HEK293 (cell line): ENCODE data around the gene CELA1.

ENCODE experiments used
- CTCF ChIA-PET: fragments of 350-600 bp; formaldehyde crosslinking; extraction: SDS; loops from one replicate; lab custom pipeline; 2021; ENCODE audit warnings: antibody characterized with exemption; lab: Yijun Ruan, JAX
- POLR2A ChIA-PET: fragments of 300-600 bp; formaldehyde crosslinking; extraction: SDS; loops from one replicate; lab custom pipeline; 2020; ENCODE audit warnings: antibody characterized with exemption, inconsistent platforms; lab: Yijun Ruan, JAX
- H3K27ac ChIP-seq: fragments of 200-500 bp; sonication (Bioruptor generic); 2 replicates; pipeline ENCODE4 v1.5.1; 2014; ENCODE audit warnings: low read depth, low read length, control low read depth, inconsistent platforms; ENCODE audit errors: extremely low read depth
- H3K36me3 ChIP-seq, 2 experiments: fragments of 200-500 bp in 1 of 2; sonication (Bioruptor generic) in 1 of 2; 1 replicate in 1 of 2; 2 replicates in 1 of 2; pipeline ENCODE4 v1.5.1; 2014 to 2017; ENCODE audit warnings: inconsistent platforms in 2 of 2, low read length in 2 of 2; ENCODE audit not compliant: control insufficient read depth in 2 of 2, insufficient read depth in 1 of 2
- H3K4me1 ChIP-seq: fragments of 200-500 bp; sonication (Bioruptor generic); 2 replicates; pipeline ENCODE4 v1.5.1; 2014; ENCODE audit warnings: mild to moderate bottlenecking, low read length, inconsistent platforms; ENCODE audit not compliant: control insufficient read depth, insufficient read depth
- H3K4me3 ChIP-seq: 2 replicates; pipeline ENCODE4 v1.5.1; 2011; ENCODE audit warnings: low read depth, mild to moderate bottlenecking, control low read depth, low read length, moderate library complexity
- H3K9me3 ChIP-seq: fragments of 200-500 bp; sonication (Bioruptor generic); 2 replicates; pipeline ENCODE4 v1.5.1; 2014; ENCODE audit warnings: low read depth, low read length, inconsistent platforms; ENCODE audit not compliant: control insufficient read depth, insufficient read depth
- EGR2 ChIP-seq: fragments of 450-650 bp; formaldehyde crosslinking; IDR thresholded peaks from 2 replicates; pipeline ENCODE4 v1.5.1; 2016; ENCODE audit warnings: low read depth, missing biosample characterization, missing genetic modification characterization
- MZF1 ChIP-seq: fragments of 450-650 bp; formaldehyde crosslinking; IDR thresholded peaks from 2 replicates; pipeline ENCODE4 v1.5.1; 2017; ENCODE audit warnings: missing biosample characterization, missing genetic modification characterization, borderline replicate concordance
- RBAK ChIP-seq: fragments of 450-650 bp; formaldehyde crosslinking; IDR thresholded peaks from 2 replicates; pipeline ENCODE4 v1.5.1; 2016; ENCODE audit warnings: missing biosample characterization, missing genetic modification characterization
- SP3 ChIP-seq: fragments of 450-650 bp; formaldehyde crosslinking; IDR thresholded peaks from 2 replicates; pipeline ENCODE4 v1.5.1; 2016; ENCODE audit warnings: missing biosample characterization, missing genetic modification characterization
- ZFHX2 ChIP-seq: fragments of 450-650 bp; formaldehyde crosslinking; conservative IDR thresholded peaks from 2 replicates; pipeline ENCODE4 v1.5.1; 2016; ENCODE audit warnings: missing biosample characterization, missing genetic modification characterization
- ZNF10 ChIP-seq: fragments of 450-650 bp; formaldehyde crosslinking; IDR thresholded peaks from 2 replicates; pipeline ENCODE4 v1.5.1; 2017; ENCODE audit warnings: missing biosample characterization, missing genetic modification characterization
- ZNF169 ChIP-seq: fragments of 450-650 bp; formaldehyde crosslinking; IDR thresholded peaks from 2 replicates; pipeline ENCODE4 v1.5.1; 2016; ENCODE audit warnings: missing biosample characterization, missing genetic modification characterization
- ZNF2 ChIP-seq: fragments of 450-650 bp; formaldehyde crosslinking; IDR thresholded peaks from 2 replicates; pipeline ENCODE4 v1.5.1; 2016; ENCODE audit warnings: missing biosample characterization, missing genetic modification characterization
- ZNF24 ChIP-seq: fragments of 450-650 bp; formaldehyde crosslinking; IDR thresholded peaks from 2 replicates; pipeline ENCODE4 v1.5.1; 2016; ENCODE audit warnings: missing biosample characterization, missing genetic modification characterization
- ZNF274 ChIP-seq, 2 experiments: fragments of 200-500 bp in 1 of 2; fragments of 450-650 bp in 1 of 2; sonication (Bioruptor generic) in 1 of 2; formaldehyde crosslinking in 1 of 2; IDR thresholded peaks; 2 replicates each; pipeline versions ENCODE4 v1.5.1 to v1.6.1; 2014 to 2016; ENCODE audit warnings: borderline replicate concordance in 1 of 2, inconsistent platforms in 1 of 2, low read length in 1 of 2, missing biosample characterization in 1 of 2, missing genetic modification characterization in 1 of 2
- ZNF404 ChIP-seq: fragments of 450-650 bp; formaldehyde crosslinking; IDR thresholded peaks from 2 replicates; pipeline ENCODE4 v1.5.1; 2017; ENCODE audit warnings: missing biosample characterization, missing genetic modification characterization
- ZNF600 ChIP-seq: fragments of 450-650 bp; formaldehyde crosslinking; IDR thresholded peaks from 2 replicates; pipeline ENCODE4 v1.5.1; 2016; ENCODE audit warnings: missing biosample characterization, missing genetic modification characterization
- ZNF629 ChIP-seq: fragments of 450-650 bp; formaldehyde crosslinking; IDR thresholded peaks from 2 replicates; pipeline ENCODE4 v1.5.1; 2017; ENCODE audit warnings: missing biosample characterization, missing genetic modification characterization
- TF ChIP-seq, protein P1 (sequence below): fragments of 450-650 bp; formaldehyde crosslinking; IDR thresholded peaks from 2 replicates; pipeline ENCODE4 v1.5.1; 2016; ENCODE audit warnings: missing biosample characterization, missing genetic modification characterization
- TF ChIP-seq, protein P2 (sequence below): fragments of 450-650 bp; formaldehyde crosslinking; IDR thresholded peaks from 2 replicates; pipeline ENCODE4 v1.5.1; 2016; ENCODE audit warnings: missing biosample characterization, missing genetic modification characterization, borderline replicate concordance
- TF ChIP-seq, protein P3 (sequence below): fragments of 450-650 bp; formaldehyde crosslinking; IDR thresholded peaks from 2 replicates; pipeline ENCODE4 v1.5.1; 2016; ENCODE audit warnings: missing biosample characterization, missing genetic modification characterization
- TF ChIP-seq, protein P4 (sequence below): fragments of 450-650 bp; formaldehyde crosslinking; IDR thresholded peaks from 2 replicates; pipeline ENCODE4 v1.5.1; 2016; ENCODE audit warnings: missing biosample characterization, missing genetic modification characterization
- TF ChIP-seq, protein P5 (sequence below): fragments of 450-650 bp; formaldehyde crosslinking; IDR thresholded peaks from 2 replicates; pipeline ENCODE4 v1.5.1; 2016; ENCODE audit warnings: missing biosample characterization, missing genetic modification characterization
- TF ChIP-seq, protein P6 (sequence below): fragments of 450-650 bp; formaldehyde crosslinking; IDR thresholded peaks from 2 replicates; pipeline ENCODE4 v1.5.1; 2016; ENCODE audit warnings: missing biosample characterization, missing genetic modification characterization, low read depth

The CELA1 gene

DNA sequence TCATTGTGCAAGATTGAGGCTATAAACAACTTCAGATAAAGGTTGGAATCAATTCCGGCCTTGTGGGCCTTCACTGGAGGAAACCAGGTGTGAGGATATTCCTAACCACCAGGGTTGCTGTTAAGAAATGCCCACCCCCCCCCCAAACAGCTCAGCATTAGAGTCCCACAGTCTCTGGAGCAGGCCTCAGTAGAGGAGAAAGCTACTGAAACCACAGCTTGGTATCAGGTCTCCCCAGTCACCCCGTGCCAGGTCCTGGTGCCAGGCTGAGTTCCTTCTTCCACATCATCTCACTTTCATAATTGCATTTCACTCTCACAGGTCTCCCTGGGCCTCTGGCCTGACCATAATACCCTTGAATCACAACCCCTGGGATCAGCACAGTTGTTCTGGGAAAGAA is 32.3 kb upstream of the CELA1 start:
- no peak overlapping the region for H3K4me3 ChIP-seq
- H3K4me1 ChIP-seq = peaks cover 18% of the 10 kb centered on the region
- H3K9me3 ChIP-seq = no peaks in the 10 kb centered on the region
- H3K27ac ChIP-seq = no peak overlapping the region
- no peak for TF ChIP-seq RBAK
- TF ChIP-seq ZNF169 = no peak
- no peak for TF ChIP-seq ZNF274 (IDR thresholded peaks at IDR 0.05; ENCODE audit: low read length)
- TF ChIP-seq ZNF274 (tag by site-specific recombination; IDR thresholded peaks at IDR 0.05; ENCODE audit: borderline replicate concordance) = no peak
- TF ChIP-seq, protein P1, sequence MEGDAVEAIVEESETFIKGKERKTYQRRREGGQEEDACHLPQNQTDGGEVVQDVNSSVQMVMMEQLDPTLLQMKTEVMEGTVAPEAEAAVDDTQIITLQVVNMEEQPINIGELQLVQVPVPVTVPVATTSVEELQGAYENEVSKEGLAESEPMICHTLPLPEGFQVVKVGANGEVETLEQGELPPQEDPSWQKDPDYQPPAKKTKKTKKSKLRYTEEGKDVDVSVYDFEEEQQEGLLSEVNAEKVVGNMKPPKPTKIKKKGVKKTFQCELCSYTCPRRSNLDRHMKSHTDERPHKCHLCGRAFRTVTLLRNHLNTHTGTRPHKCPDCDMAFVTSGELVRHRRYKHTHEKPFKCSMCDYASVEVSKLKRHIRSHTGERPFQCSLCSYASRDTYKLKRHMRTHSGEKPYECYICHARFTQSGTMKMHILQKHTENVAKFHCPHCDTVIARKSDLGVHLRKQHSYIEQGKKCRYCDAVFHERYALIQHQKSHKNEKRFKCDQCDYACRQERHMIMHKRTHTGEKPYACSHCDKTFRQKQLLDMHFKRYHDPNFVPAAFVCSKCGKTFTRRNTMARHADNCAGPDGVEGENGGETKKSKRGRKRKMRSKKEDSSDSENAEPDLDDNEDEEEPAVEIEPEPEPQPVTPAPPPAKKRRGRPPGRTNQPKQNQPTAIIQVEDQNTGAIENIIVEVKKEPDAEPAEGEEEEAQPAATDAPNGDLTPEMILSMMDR (tag by site-specific recombination) = no peak
- no peak for TF ChIP-seq ZNF404 (tag by site-specific recombination)
- peaks cover 4 to 39% of the 10 kb centered on the region in 2 experiments; a peak in 2 of 3 replicates for H3K36me3 ChIP-seq
- CTCF ChIA-PET = interaction anchor here (1.1 kb wide), 1 partner anchor 42 kb away, joined by 3 read pairs; no protein-coding TSS in a partner anchor
- POLR2A ChIA-PET = no interaction called here

DNA sequence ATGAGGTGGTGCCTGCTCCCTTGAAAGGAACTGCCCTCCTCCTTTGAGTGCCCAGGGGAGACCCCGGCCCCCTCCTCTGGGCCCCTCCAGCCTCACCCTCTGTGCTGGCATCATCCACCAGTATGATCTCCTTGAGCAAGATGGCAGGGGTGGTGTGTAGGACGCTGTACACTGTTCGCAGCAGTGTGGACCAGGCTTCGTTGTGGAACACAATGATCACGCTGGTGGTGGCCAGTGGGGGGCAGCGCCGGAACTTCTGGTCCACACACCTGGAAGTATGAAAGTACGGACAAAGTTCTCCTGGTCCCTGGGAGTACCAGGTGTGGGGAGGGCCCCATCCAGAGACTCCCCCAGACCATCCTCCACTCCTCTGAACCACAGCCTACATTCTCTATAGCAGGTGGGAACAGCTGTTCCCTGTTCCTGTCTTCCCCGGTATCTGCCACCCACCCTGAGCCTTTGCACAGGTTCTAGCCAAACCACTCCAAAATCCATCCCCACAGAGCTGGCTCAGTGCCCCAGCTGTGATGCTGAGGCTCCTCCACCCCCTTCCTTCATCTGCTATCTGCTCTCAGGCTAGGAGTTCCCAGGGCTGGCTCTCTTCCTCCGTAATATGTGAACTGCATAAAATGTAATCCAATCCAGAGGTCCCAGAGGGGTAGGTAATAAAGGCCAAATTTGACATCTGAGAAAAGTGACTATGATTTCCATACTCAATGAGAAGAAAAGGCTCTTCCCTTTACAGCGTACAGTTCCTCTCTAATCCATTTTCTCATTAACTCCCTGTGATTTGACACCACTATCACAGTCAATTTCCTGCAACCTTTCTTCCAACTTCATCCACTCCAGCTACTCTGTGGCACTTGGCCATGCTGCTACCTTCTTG is 30.9 kb upstream of the CELA1 start:
- no peaks in the 10 kb centered on the region for H3K9me3 ChIP-seq
- POLR2A ChIA-PET = no interaction called here
- no peak overlapping the region for H3K27ac ChIP-seq
- CTCF ChIA-PET = interaction anchor here (0.5 to 1.1 kb wide), 4 partner anchors 9 to 323 kb away, joined by 3 to 5 read pairs (median 4); no protein-coding TSS in a partner anchor
- H3K4me3 ChIP-seq = no peak overlapping the region
- peaks cover 15% of the 10 kb centered on the region for H3K4me1 ChIP-seq
- H3K36me3 ChIP-seq = peaks cover 4 to 41% of the 10 kb centered on the region in 2 experiments; a peak in 2 of 3 replicates
- TF ChIP-seq SP3 (tag by site-specific recombination) (no peak), MZF1 (tag by site-specific recombination) (peak; percentile 33; the same call in 1 of the 2 replicates), ZNF629 (tag by site-specific recombination) (peak; percentile 33; the same call in 1 of the 2 replicates), ZNF600 (tag by site-specific recombination) (peak; percentile 55; the same call in 1 of the 2 replicates), ZNF10 (tag by site-specific recombination) (peak; percentile 87), ZNF2 (tag by site-specific recombination) (0 out of 2 replicates have a peak, but pooled peaks have one; percentile 76), ZFHX2 (tag by site-specific recombination) (peak; percentile 67), EGR2 (tag by site-specific recombination) (peak; percentile 64), ZNF24 (tag by site-specific recombination) (peak; percentile 67; the same call in 1 of the 2 replicates)
- TF ChIP-seq, protein P2, sequence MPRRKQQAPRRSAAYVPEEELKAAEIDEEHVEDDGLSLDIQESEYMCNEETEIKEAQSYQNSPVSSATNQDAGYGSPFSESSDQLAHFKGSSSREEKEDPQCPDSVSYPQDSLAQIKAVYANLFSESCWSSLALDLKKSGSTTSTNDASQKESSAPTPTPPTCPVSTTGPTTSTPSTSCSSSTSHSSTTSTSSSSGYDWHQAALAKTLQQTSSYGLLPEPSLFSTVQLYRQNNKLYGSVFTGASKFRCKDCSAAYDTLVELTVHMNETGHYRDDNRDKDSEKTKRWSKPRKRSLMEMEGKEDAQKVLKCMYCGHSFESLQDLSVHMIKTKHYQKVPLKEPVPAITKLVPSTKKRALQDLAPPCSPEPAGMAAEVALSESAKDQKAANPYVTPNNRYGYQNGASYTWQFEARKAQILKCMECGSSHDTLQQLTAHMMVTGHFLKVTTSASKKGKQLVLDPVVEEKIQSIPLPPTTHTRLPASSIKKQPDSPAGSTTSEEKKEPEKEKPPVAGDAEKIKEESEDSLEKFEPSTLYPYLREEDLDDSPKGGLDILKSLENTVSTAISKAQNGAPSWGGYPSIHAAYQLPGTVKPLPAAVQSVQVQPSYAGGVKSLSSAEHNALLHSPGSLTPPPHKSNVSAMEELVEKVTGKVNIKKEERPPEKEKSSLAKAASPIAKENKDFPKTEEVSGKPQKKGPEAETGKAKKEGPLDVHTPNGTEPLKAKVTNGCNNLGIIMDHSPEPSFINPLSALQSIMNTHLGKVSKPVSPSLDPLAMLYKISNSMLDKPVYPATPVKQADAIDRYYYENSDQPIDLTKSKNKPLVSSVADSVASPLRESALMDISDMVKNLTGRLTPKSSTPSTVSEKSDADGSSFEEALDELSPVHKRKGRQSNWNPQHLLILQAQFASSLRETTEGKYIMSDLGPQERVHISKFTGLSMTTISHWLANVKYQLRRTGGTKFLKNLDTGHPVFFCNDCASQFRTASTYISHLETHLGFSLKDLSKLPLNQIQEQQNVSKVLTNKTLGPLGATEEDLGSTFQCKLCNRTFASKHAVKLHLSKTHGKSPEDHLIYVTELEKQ = 0 out of 2 replicates have a peak, but pooled peaks have one; percentile 33
- TF ChIP-seq, protein P3, sequence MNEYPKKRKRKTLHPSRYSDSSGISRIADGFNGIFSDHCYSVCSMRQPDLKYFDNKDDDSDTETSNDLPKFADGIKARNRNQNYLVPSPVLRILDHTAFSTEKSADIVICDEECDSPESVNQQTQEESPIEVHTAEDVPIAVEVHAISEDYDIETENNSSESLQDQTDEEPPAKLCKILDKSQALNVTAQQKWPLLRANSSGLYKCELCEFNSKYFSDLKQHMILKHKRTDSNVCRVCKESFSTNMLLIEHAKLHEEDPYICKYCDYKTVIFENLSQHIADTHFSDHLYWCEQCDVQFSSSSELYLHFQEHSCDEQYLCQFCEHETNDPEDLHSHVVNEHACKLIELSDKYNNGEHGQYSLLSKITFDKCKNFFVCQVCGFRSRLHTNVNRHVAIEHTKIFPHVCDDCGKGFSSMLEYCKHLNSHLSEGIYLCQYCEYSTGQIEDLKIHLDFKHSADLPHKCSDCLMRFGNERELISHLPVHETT (tag by site-specific recombination) = 0 out of 2 replicates have a peak, but pooled peaks have one; percentile 15
- TF ChIP-seq, protein P4, sequence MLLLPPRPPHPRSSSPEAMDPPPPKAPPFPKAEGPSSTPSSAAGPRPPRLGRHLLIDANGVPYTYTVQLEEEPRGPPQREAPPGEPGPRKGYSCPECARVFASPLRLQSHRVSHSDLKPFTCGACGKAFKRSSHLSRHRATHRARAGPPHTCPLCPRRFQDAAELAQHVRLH (tag by site-specific recombination) = peak; percentile 19; the same call in 1 of the 2 replicates
- TF ChIP-seq, protein P5, sequence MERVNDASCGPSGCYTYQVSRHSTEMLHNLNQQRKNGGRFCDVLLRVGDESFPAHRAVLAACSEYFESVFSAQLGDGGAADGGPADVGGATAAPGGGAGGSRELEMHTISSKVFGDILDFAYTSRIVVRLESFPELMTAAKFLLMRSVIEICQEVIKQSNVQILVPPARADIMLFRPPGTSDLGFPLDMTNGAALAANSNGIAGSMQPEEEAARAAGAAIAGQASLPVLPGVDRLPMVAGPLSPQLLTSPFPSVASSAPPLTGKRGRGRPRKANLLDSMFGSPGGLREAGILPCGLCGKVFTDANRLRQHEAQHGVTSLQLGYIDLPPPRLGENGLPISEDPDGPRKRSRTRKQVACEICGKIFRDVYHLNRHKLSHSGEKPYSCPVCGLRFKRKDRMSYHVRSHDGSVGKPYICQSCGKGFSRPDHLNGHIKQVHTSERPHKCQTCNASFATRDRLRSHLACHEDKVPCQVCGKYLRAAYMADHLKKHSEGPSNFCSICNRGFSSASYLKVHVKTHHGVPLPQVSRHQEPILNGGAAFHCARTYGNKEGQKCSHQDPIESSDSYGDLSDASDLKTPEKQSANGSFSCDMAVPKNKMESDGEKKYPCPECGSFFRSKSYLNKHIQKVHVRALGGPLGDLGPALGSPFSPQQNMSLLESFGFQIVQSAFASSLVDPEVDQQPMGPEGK (tag by site-specific recombination) = peak; percentile 29; the same call in 1 of the 2 replicates
- TF ChIP-seq, protein P6, sequence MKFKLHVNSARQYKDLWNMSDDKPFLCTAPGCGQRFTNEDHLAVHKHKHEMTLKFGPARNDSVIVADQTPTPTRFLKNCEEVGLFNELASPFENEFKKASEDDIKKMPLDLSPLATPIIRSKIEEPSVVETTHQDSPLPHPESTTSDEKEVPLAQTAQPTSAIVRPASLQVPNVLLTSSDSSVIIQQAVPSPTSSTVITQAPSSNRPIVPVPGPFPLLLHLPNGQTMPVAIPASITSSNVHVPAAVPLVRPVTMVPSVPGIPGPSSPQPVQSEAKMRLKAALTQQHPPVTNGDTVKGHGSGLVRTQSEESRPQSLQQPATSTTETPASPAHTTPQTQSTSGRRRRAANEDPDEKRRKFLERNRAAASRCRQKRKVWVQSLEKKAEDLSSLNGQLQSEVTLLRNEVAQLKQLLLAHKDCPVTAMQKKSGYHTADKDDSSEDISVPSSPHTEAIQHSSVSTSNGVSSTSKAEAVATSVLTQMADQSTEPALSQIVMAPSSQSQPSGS (tag by site-specific recombination) = no peak
